NCI-H146 (cell line): Measurements from ENCODE around the gene LPAR5.

Experiments used
- DNase-seq: peaks from one replicate; lab custom pipeline; 2025; lab: John Stamatoyannopoulos, UW

LPAR5 gene

GRCh38 chr12:6638305-6638704, 2.5 kb upstream of the LPAR5 start:
- no peak for DNase-seq

GRCh38 chr12:6635375-6635855, 344 bp downstream of the LPAR5 start:
- DNase-seq, result peak; percentile 28

GRCh38 chr12:6632026-6632983, 3.5 kb downstream of the LPAR5 start:
- DNase-seq, result no peak

GRCh38 chr12:6631549-6631961, 4.2 kb downstream of the LPAR5 start:
- DNase-seq, result no peak

- DNase-seq, result no peak
Observed at GRCh38 chr12:6630736-6631135, 5.0 kb downstream of the LPAR5 start.

- DNase-seq, result peak; percentile 85
Observed at GRCh38 chr12:6627616-6628015, 8.1 kb downstream of the LPAR5 start.

GRCh38 chr12:6626654-6627283, 9.0 kb downstream of the LPAR5 start:
- DNase-seq, result peak; percentile 31

GRCh38 chr12:6620885-6621274, 14.9 kb downstream of the LPAR5 start:
- DNase-seq, result no peak

- no peak for DNase-seq
Observed at GRCh38 chr12:6620137-6620884, 15.4 kb downstream of the LPAR5 start.

GRCh38 chr12:6618483-6619225, 17.1 kb downstream of the LPAR5 start:
- no peak for DNase-seq

GRCh38 chr12:6615802-6616201, 20.0 kb downstream of the LPAR5 start:
- DNase-seq, result no peak

- peak; percentile 30 for DNase-seq
Observed at GRCh38 chr12:6614513-6615172, 21.1 kb downstream of the LPAR5 start.

GRCh38 chr12:6613776-6614512, 21.8 kb downstream of the LPAR5 start:
- DNase-seq, result peak; percentile 100

GRCh38 chr12:6613015-6613775, 22.6 kb downstream of the LPAR5 start:
- peak; percentile 94 for DNase-seq

- no peak for DNase-seq
Observed at GRCh38 chr12:6612652-6613014, 23.1 kb downstream of the LPAR5 start.

- DNase-seq, result peak; percentile 60
Observed at GRCh38 chr12:6612247-6612646, 23.5 kb downstream of the LPAR5 start.

GRCh38 chr12:6608592-6609281, 27.0 kb downstream of the LPAR5 start:
- DNase-seq, result peak; percentile 47

- DNase-seq, result peak; percentile 88
Observed at GRCh38 chr12:6607751-6608591, 27.8 kb downstream of the LPAR5 start.
